Ureter (tissue), 1 donor: Measurements from ENCODE around the gene OTOF. TPM values are rescaled to one million over a fixed set of nuclear protein-coding genes. Genes with fewer than 3 reads are reported as not detected.

Experiments
- DNase-seq: peaks from one replicate; pipeline ENCODE4 v3.0.0-alpha.2; 2020; ENCODE audit warnings: low spot score
- total RNA-seq: library from RNA; stranded (reverse); gene quantifications from one replicate; pipeline ENCODE4 v1.2.4, GENCODE V29; 2023
- donor health status: DM: yes; HTN: yes; CAD: no.

The OTOF gene
- total RNA-seq, 1 donor from 2014 or later = 0.29 TPM

- DNase-seq = no peak
Measured at GRCh38 chr2:26500406-26500805, 22.5 kb upstream of the OTOF start.

DNA sequence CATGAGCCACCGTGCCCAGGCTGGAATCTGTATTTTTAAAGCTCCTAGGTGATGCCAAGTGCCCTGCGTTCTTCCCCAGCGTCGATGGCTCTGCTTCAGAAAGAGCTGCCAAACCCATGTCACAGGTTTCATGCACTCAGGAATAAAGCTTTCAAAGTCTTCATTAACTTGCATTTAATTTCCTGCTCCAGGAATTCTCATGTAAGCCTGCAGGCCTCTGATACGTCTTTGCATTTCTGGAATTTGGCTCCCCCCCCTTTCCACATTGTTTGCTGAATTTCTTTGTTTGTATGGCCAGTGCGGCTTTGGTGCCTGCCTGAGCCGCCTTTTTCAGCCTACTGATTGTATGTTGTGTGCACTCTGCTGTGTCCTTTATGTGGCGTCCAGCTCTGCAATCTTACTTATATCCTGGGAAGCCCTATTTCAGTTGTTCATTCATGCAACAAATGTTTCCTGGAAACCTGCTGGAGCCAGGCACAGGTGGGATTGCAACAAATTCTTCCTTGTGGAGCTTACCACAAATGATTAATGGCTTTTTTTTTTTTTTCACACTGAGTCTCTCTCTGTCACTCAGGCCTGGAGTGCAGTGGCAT, 17.9 kb upstream of the OTOF start:
- DNase-seq = no peak

- DNase-seq = no peak
Measured at GRCh38 chr2:26494891-26495290, 17.0 kb upstream of the OTOF start.

- no peak for DNase-seq
Measured at GRCh38 chr2:26494199-26494598, 16.3 kb upstream of the OTOF start.

- DNase-seq = no peak
Measured at GRCh38 chr2:26493566-26493965, 15.6 kb upstream of the OTOF start.

GRCh38 chr2:26492749-26493515, 15.0 kb upstream of the OTOF start:
- no peak for DNase-seq

DNA sequence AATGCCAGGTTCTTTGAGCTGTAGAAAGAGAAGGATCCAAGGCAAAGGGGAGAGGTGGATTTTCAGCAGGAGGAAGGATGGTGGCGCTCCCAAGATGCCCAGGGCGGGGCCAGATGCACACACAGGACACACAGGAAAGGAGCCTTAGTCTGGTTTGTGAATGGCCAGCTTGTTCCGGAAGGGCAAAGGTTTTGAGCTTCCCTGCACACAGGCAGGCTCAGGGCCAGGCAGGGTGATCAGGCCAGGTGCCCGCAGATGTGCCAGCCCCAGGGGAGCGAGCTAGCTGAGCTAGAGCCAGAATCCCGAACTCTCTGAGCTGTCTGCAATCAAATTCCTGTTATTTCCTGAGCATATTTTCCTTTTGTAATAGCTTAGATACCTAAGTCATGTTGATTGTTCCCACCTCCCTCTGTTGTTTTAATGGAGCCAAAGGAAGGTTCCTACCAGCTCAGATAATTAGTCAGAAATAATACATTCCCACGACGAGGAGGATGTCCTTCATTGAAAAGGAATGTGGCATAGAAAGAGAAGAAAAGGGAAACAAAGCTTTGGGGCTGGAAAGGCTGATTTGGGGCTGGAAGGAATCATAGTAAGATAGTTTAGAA, 13.7 kb upstream of the OTOF start:
- no peak for DNase-seq

DNA sequence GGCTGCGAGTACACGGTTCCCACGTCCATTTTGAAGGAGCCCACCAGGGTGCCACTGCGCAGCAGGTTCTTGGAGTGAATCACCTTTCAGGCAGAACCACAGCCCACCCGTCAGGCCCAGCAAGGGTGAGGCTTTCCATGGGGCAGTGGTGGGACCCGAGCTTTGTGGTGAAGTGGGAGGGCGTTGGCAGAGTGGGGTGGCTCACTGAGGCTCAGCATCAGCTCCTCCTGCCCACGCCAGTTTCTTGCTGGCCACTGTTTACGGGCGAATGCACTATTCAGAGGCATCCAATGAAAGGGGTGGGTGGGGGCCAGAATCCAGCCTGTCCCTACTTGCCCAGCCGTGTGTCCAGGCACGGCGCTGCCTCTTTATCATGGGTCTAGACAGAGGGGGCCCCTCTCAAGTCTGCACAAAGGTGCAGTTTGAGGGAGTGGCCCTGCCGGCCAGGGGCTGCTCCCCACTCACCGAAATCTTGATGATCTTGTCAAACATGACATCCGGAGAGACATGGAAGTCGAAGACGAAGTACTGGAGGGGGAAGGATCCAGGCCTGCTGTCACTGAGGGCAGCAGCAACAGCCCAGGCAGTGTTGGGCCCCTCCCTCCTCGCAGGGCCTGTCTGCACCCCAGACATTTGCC, 11.4 kb upstream of the OTOF start:
- DNase-seq = no peak

DNA sequence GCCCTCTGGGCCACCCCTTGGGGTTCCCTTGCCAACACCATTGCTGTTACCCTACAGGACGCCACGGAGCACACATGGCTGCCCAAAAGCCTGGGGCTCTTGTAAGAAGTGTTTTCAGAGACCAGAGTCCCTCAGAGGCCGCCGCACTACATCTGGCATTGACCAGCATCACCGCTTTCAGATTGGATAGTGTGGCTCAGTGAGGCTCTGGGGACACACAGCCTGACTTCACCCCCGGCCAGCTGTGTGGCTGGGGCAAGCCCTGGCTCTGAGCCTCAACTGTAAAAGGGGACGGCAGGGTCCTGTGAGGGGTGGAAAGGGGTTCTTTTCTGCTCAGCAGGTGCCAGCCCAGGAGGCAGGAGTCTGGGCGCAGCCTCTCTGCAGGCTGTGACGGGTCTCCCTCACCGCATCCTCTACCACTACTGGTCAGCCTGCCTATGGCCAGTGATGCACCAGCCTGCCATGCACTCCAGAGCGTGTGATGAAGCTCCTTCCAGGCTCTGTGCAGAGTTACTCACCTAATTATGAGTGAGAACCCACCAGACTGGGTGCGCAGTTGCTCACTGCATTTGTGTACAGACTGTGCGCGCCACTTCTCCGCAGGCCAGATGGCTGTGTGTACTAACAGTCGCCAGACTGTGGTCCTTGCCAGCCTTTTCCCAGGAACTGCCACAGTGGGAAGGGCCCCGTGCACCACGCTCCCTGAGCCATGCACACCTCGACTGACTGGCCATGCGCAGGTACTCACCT, 10.7 kb upstream of the OTOF start:
- no peak for DNase-seq

GRCh38 chr2:26487192-26487591, 9.3 kb upstream of the OTOF start:
- DNase-seq = no peak

DNA sequence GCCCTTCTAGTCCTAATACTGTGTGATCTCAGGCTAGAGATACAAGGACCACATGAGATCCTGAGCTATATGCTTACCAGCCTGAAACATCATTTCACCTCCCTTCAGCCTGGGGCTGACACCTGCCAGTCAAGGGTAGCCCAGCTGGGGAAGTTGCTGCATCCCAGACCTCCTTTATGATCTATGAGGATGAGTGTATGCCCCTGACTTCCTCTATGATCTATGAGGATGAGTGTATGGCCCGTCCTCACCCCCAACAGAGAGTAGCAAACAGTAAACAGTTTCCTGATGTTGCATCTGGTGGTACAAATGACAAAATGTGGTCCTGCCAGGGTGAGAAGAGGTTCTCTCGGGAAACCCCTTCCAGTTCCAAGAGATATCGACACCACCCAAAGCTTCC, 8.9 kb upstream of the OTOF start:
- DNase-seq = no peak

GRCh38 chr2:26485725-26486418, 7.9 kb upstream of the OTOF start:
- DNase-seq = no peak

GRCh38 chr2:26485099-26485498, 7.2 kb upstream of the OTOF start:
- no peak for DNase-seq

DNA sequence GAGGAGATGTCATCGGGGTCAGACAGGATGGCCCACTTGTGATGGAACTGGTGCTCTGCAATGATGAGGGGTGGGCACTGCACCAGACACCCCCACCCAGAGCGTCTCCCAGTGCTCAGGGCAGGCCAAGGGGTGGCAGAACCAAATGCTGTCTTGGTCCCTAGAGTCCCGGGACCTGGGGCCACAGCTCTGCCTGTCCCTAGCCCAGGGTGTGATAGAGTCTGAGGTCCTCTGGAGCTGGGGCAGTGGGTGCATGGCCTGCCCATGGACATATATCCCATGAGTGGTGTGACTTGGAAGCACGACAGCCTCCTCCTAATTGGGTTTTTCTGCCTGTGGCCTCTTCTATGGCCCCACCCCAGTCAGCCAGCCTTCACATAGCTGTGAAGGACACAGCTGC, 6.7 kb upstream of the OTOF start:
- DNase-seq = no peak

DNA sequence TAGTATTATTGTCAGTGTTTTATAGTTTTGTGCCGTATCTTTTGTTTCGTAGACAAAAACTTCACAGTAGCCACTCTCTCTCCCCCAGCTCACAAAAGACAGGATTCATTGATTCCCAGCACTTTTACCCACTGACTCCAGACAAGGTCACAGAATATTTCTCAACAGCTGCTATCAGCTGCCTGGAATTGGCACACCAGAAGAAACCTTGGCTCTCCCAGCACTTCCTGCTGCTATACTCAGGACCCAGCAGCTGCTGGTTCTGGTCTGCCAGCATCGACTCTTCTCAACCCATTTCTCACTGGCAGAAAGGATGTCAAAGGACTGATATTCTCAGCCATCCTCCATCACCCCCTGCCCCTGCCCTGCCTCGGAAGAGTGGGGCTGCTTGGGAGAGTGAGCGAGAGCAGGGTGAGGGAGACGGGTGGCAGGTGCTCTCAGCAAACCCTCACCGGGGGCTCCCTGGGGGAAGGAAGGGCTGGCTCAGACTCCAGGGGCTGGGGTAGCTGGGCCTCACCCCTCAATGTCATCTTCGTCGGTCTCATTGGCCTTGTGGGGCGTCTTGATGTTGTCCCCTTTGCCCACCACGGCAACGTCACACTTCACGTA, 6.1 kb upstream of the OTOF start:
- no peak for DNase-seq

DNA sequence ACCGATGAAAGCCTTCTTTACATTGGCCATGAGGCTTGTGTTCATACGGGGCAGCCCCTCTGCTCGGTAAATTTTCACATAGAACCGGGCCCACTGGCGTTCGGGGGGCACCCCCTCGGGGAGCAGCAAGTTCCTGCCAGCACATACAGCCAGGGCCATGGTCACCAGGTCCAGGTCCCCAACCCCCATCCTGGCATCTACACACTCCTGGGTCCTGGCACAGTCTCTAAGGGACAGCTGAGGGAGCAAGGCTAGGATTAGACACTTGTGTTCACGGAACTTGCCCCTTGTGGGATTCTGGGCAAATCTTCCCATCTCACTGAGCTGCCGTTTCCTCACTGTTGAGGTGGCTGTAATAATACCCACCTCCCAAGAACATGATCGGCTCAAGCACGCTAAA, 5.6 kb upstream of the OTOF start:
- DNase-seq = no peak

DNA sequence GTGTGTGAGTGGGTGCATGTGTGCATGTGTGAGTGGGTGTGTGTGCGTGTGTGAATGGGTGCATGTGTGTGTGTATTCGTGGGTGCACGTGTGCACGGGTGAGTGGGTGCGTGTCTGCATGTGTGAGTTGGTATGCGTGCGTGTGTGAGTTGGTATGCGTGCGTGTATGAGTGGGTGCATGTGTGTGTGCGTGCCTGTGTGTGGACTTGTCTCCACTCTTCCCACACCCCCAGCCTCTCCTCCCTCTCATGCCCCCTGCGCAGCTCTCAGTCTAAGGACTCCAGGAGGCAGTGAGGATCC, 5.1 kb upstream of the OTOF start:
- DNase-seq = no peak

DNA sequence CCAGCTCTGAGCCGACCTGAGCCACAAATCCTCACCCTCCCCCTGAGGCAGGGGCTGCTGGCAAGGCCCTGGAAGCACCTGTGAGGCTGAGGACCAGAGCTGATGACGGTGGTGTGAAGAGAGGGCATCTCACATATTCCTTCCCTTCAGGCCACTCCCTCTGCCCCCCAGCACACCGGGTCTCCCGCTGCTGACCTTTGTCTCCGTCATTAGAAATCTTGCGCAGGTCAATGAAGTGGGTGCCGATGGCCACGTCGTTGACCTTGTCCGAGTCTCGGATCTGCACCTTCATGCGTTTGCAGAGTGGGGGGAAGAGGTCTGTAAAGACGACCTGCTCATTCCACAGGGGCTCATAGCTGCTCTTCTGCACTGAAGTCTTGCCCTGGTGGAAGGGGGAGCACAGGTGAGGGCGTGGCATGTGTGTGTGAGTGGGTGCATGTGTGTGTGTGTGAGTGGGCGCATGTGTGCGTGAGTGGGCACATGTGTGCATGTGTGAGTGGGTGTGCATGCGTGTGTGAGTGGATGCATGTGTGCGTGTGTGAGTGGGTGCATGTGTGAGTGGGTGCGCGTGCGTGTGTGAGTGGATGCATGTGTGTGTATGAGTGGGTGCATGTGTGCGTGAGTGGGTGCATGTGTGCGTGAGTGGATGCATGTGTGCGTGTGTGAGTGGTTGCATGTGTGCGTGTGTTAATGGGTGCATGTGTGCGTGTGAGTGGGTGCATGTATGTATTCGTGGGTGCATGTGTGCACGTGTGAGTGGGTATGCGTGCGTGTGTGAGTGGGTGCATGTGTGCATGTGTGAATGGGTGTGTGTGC, 4.5 kb upstream of the OTOF start:
- no peak for DNase-seq

DNA sequence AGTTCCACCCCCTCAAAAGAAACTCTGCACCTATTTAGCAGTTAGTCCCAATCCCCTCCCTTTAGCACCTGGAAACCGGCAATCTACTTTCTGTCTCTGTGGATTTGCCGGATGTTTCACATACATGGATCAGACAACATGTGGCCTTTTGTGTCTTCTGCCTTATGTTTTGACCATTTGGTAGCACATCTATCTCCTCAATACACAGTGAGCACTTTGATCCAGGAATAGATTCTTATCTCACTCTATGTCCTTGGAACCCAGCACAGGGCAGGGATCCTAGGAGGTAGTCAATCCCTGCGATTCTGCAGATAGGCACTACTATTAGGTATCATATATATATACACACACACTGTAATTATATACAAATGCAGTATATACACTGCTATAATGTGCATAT, 3.8 kb upstream of the OTOF start:
- no peak for DNase-seq
